KG1 (cell line): ENCODE data around the gene MAGEL2.
"Not testable (repeated sequence)": the region's sequence is repeated elsewhere in the genome, so short reads cannot be mapped to it uniquely, and the experiment has no call there.

Source experiments
- DNase-seq: peaks from one replicate; lab custom pipeline; 2025; lab: John Stamatoyannopoulos, UW

The MAGEL2 gene

DNA sequence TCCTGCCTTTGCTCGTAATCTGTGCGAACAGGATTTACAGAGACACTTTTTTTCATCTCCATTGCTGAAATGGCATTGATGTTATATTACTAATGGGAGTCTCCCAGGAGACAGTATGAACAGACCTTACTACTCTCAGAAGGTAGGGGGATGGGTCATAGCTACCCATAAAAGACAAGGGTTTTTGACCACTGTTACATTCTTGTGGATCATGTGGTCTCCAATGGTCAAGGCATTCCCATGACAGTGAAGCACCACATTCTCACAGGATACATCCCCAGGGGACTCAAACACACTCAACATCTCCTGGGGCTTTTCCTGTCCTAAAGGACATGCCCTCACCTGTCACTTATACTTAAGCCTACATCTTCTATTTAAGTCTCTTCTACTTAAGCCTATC lies 41.4 kb downstream of the MAGEL2 start:
- no peak for DNase-seq

- no peak for DNase-seq
Measured at GRCh38 chr15:23602124-23602523, 45.5 kb downstream of the MAGEL2 start.

DNA sequence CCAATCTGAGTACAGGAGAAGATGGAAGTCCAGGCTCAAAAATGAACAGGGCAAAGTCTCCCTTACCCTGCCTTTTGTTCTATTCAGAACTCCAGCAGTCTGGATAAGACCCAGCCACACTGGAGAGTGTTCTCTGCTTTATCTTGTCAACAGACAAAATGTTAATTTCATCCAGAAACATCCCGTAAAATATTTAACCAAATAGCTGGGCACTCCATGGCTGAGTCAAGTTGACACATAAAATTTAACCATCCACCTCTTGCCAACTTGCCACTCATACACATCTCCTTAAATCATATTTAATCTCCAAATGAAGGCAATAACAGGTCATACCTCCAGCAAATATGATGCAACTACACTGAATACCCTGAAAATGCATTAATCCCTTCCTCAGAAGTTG lies 48.6 kb downstream of the MAGEL2 start:
- DNase-seq: no peak

DNA sequence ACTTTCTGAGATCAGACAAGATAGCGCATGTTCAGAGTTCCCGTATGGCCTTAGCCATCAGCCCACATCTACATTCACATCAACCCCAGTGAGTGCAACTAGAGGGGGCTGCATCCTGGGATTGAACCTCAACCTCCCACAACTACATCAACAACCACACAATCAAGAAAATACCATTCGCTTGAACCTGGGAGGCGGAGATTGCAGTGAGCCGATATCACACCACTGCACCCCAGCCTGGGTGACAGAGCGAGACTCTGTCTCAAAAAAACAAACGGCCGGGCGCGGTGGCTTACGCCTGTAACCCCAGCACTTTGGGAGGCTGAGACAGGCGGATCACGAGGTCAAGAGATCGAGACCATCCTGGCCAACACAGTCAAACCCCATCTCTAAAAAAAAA lies 50.4 kb downstream of the MAGEL2 start:
- not testable (repeated sequence) for DNase-seq

DNA sequence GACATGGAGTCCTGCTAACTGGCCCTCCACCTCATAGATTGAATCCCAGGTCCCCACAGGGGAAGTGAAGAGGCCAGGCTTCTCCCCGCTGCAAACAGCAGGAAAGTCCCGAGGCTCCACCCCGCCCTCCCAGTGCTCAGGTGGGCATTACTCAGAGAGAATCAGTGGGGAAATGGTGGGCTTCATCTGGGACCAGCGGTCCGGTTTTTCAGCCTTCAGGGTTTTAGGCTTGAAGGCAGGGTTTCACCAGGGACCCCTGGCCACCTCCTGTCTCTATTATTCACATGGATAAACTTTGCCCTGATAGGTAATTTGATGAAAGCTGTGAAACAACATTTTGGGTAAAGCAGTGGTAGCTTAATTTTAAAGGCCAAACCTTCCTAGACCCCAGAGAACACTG lies 50.9 kb downstream of the MAGEL2 start:
- DNase-seq: no peak

GRCh38 chr15:23595368-23595767 lies 52.3 kb downstream of the MAGEL2 start:
- DNase-seq: no peak

GRCh38 chr15:23594252-23594770 lies 53.4 kb downstream of the MAGEL2 start:
- DNase-seq: no peak
